DND-41 (cell line): ENCODE results near the gene MPND.

Source experiments
- ATAC-seq: fragments of 200-7000 bp; cut with Tn5 transposase; 3 replicates; pipeline ENCODE4 v1.9.1; 2021; ENCODE audit warnings: low read depth; ENCODE audit not compliant: insufficient read depth
- DNase-seq: peaks from one replicate; pipeline ENCODE4 v3.0.0-alpha.2; 2020
- H2AFZ ChIP-seq: 2 replicates; pipeline ENCODE4 v1.6.0; 2012; ENCODE audit warnings: low read depth, low read length
- H3K27ac ChIP-seq: 2 replicates; pipeline ENCODE4 v1.5.1; 2012; ENCODE audit warnings: low read length, inconsistent platforms
- H3K27me3 ChIP-seq: fragments of 200-600 bp; sonication (generic); 2 replicates; pipeline ENCODE4 v1.6.0; 2012; ENCODE audit warnings: low read length, mild to moderate bottlenecking, inconsistent platforms; ENCODE audit not compliant: insufficient read depth, poor library complexity
- H3K36me3 ChIP-seq: 2 replicates; pipeline ENCODE4 v1.5.1; 2012; ENCODE audit warnings: low read length, inconsistent platforms; ENCODE audit not compliant: insufficient read depth
- H3K4me1 ChIP-seq: 2 replicates; pipeline ENCODE4 v1.5.1; 2012; ENCODE audit warnings: mild to moderate bottlenecking, low read length; ENCODE audit not compliant: insufficient read depth
- H3K4me2 ChIP-seq: 2 replicates; pipeline ENCODE4 v1.6.0; 2012; ENCODE audit warnings: mild to moderate bottlenecking, moderate library complexity, low read length, inconsistent platforms; ENCODE audit not compliant: insufficient read depth
- H3K4me3 ChIP-seq, 2 experiments: fragments of 200-600 bp in 1 of 2; shearing (Covaris generic) in 1 of 2; 2 replicates each; pipeline ENCODE4 v1.5.1; 2012 to 2016; ENCODE audit warnings: inconsistent platforms in 2 of 2, low read length in 2 of 2, mild to moderate bottlenecking in 2 of 2, low read depth in 1 of 2, moderate library complexity in 1 of 2
- H3K79me2 ChIP-seq: 2 replicates; pipeline ENCODE4 v1.6.0; 2012; ENCODE audit warnings: low read length, inconsistent platforms; ENCODE audit not compliant: insufficient read depth
- H3K9ac ChIP-seq: 2 replicates; pipeline ENCODE4 v1.6.0; 2012; ENCODE audit warnings: low read depth, mild to moderate bottlenecking, inconsistent platforms, low read length, moderate library complexity
- H3K9me3 ChIP-seq: 2 replicates; pipeline ENCODE4 v1.5.1; 2012; ENCODE audit warnings: low read length, moderate library complexity, mild to moderate bottlenecking, inconsistent platforms; ENCODE audit not compliant: insufficient read depth, severe bottlenecking
- H4K20me1 ChIP-seq: 2 replicates; pipeline ENCODE4 v1.6.0; 2012; ENCODE audit warnings: low read length; ENCODE audit not compliant: insufficient read depth
- CTCF ChIP-seq: IDR thresholded peaks from 2 replicates; pipeline ENCODE4 v1.5.1; 2012; ENCODE audit warnings: borderline replicate concordance, low read length, moderate library complexity, mild to moderate bottlenecking; ENCODE audit not compliant: poor library complexity, severe bottlenecking; ENCODE audit errors: extremely low read depth
- EZH2 ChIP-seq: IDR thresholded peaks from 3 replicates; pipeline ENCODE4 v1.6.1; 2012; ENCODE audit warnings: borderline replicate concordance, low read depth, mild to moderate bottlenecking, moderate library complexity, low read length, inconsistent platforms; ENCODE audit not compliant: severe bottlenecking

MPND gene

GRCh38 chr19:4373013-4373367 lies 29.6 kb downstream of the MPND start:
- Histone ChIP-seq H3K4me3 (no peak overlapping the region), H3K27me3 (no peaks in the 10 kb centered on the region), H3K9me3 (no peaks in the 10 kb centered on the region), H3K4me1 (no peaks in the 10 kb centered on the region; the same call in 1 of the 2 replicates), H2AFZ (no peak overlapping the region), H3K27ac (no peak overlapping the region), H4K20me1 (peaks cover 90% of the 10 kb centered on the region), H3K36me3 (peaks cover 19% of the 10 kb centered on the region), H3K79me2 (peaks cover 95% of the 10 kb centered on the region), H3K9ac (no peak overlapping the region), H3K4me2 (no peak overlapping the region)
- no peak for TF ChIP-seq CTCF
- no peak for TF ChIP-seq EZH2
- no peak for ATAC-seq
- DNase-seq, result no peak

GRCh38 chr19:4373601-4374497 lies 30.5 kb downstream of the MPND start:
- Histone ChIP-seq H4K20me1 (peaks cover 90% of the 10 kb centered on the region), H3K4me2 (no peak overlapping the region), H3K9ac (no peak overlapping the region)

GRCh38 chr19:4374498-4375163 lies 31.3 kb downstream of the MPND start:
- Histone ChIP-seq H3K9me3 (no peaks in the 10 kb centered on the region), H3K27me3 (no peaks in the 10 kb centered on the region), H3K4me2 (no peak overlapping the region), H3K9ac (no peak overlapping the region), H3K4me1 (no peaks in the 10 kb centered on the region; the same call in 1 of the 2 replicates), H3K79me2 (peaks cover 98% of the 10 kb centered on the region), H4K20me1 (peaks cover 94% of the 10 kb centered on the region), H3K27ac (no peak overlapping the region), H2AFZ (no peak overlapping the region), H3K36me3 (peaks cover 16% of the 10 kb centered on the region), H3K4me3 (no peak overlapping the region)
- ATAC-seq (no peak), DNase-seq (no peak)
- no peak for TF ChIP-seq EZH2
- TF ChIP-seq CTCF, result no peak

More at GRCh38 chr19:4373601-4374497, 30.5 kb downstream of the MPND start:
- Histone ChIP-seq H2AFZ (no peak overlapping the region), H3K9me3 (no peaks in the 10 kb centered on the region), H3K4me3 (no peak overlapping the region), H3K4me1 (no peaks in the 10 kb centered on the region; the same call in 1 of the 2 replicates), H3K27ac (no peak overlapping the region), H3K79me2 (peaks cover 98% of the 10 kb centered on the region), H3K27me3 (no peaks in the 10 kb centered on the region), H3K36me3 (peaks cover 16% of the 10 kb centered on the region)
- ATAC-seq (no peak), DNase-seq (no peak)
- TF ChIP-seq CTCF, result no peak
- TF ChIP-seq EZH2, result no peak
